H1 (cell line): ENCODE measurements around the gene TLCD2. TPM values are rescaled to one million over a fixed set of nuclear protein-coding genes. Genes with fewer than 3 reads are reported as not detected.

Experiments used
- CTCF ChIA-PET: fragments of 300-600 bp; sonication (Branson Sonifier 250); formaldehyde crosslinking; loops from one replicate; lab custom pipeline; 2021; ENCODE audit not compliant: partially characterized antibody; lab: Charles Lee
- POLR2A ChIA-PET: fragments of 300-600 bp; sonication (Branson Sonifier 250); formaldehyde crosslinking; loops from one replicate; lab custom pipeline; 2021; ENCODE audit warnings: inconsistent platforms; ENCODE audit not compliant: partially characterized antibody; lab: Charles Lee
- DNase-seq, 2 experiments: peaks; one replicate each; pipeline versions ENCODE4 v3.0.0 to v3.0.0-alpha.2; 2010 to 2022; ENCODE audit warnings: low spot score in 2 of 2, low read depth in 1 of 2, mixed read lengths in 1 of 2
- FAIRE-seq: peaks from 2 replicates; lab custom pipeline; 2011; peaks lifted over from hg19 to GRCh38; lab: Jason Lieb, UNC
- H2AFZ ChIP-seq: 2 replicates; pipeline ENCODE4 v1.8.1; 2012; ENCODE audit warnings: low read length, inconsistent platforms
- H2AK5ac ChIP-seq: 2 replicates; pipeline ENCODE4 v1.6.1; 2013; ENCODE audit warnings: low read depth, low read length
- H2BK120ac ChIP-seq: replicated peaks from 2 replicates; pipeline ENCODE3; 2013; ENCODE audit warnings: low read depth, low read length, inconsistent platforms
- H2BK12ac ChIP-seq: 2 replicates; pipeline ENCODE4 v1.6.1; 2013; ENCODE audit warnings: low read depth, low read length
- H2BK15ac ChIP-seq: 2 replicates; pipeline ENCODE4 v1.6.1; 2013; ENCODE audit warnings: low read length
- H2BK20ac ChIP-seq: 2 replicates; pipeline ENCODE4 v1.6.1; 2013; ENCODE audit warnings: low read length
- H2BK5ac ChIP-seq: 2 replicates; pipeline ENCODE4 v1.6.1; 2013; ENCODE audit warnings: low read depth, low read length
- H3K14ac ChIP-seq: 2 replicates; pipeline ENCODE4 v1.6.1; 2013; ENCODE audit warnings: inconsistent platforms; ENCODE audit not compliant: insufficient read length
- H3K18ac ChIP-seq: 2 replicates; pipeline ENCODE4 v1.6.1; 2013; ENCODE audit warnings: low read length; ENCODE audit errors: extremely low read depth
- H3K23ac ChIP-seq: 2 replicates; pipeline ENCODE4 v1.6.1; 2013; ENCODE audit warnings: inconsistent platforms; ENCODE audit not compliant: insufficient read length
- H3K23me2 ChIP-seq: 2 replicates; pipeline ENCODE4 v1.6.1; 2013; ENCODE audit warnings: low read depth, low read length
- H3K27ac ChIP-seq: 2 replicates; pipeline ENCODE4 v1.6.1; 2011; ENCODE audit warnings: low read depth, low read length, inconsistent platforms
- H3K27me3 ChIP-seq, 4 experiments: replicated peaks in 1 of 4; 1 replicate in 1 of 4; 2 replicates in 3 of 4; pipeline versions ENCODE4 v1.6.1 to v1.8.1; 2011 to 2013; ENCODE audit warnings: low read length in 3 of 4, mild to moderate bottlenecking in 3 of 4, inconsistent platforms in 2 of 4, mixed read lengths in 2 of 4, moderate library complexity in 1 of 4; ENCODE audit not compliant: control insufficient read depth in 3 of 4, insufficient read depth in 3 of 4; ENCODE audit errors: extremely low read depth in 1 of 4
- H3K36me3 ChIP-seq, 4 experiments: 2 replicates each; pipeline versions ENCODE4 v1.6.1 to v1.8.1; 2011 to 2013; ENCODE audit warnings: mild to moderate bottlenecking in 4 of 4, low read length in 3 of 4, moderate library complexity in 2 of 4, control low read depth in 1 of 4, inconsistent platforms in 1 of 4; ENCODE audit not compliant: insufficient read depth in 4 of 4, control insufficient read depth in 2 of 4
- H3K4ac ChIP-seq: replicated peaks from 2 replicates; pipeline ENCODE3; 2013; ENCODE audit warnings: low read length, low read depth, mixed read lengths, inconsistent platforms; ENCODE audit not compliant: insufficient read length
- H3K4me1 ChIP-seq, 4 experiments: replicated peaks in 1 of 4; 1 replicate in 1 of 4; 2 replicates in 3 of 4; pipeline versions ENCODE4 v1.6.1 to v1.8.1; 2011 to 2013; ENCODE audit warnings: low read length in 3 of 4, inconsistent platforms in 2 of 4, mixed read lengths in 1 of 4; ENCODE audit not compliant: insufficient read depth in 4 of 4, control insufficient read depth in 3 of 4
- H3K4me2 ChIP-seq, 2 experiments: 2 replicates each; pipeline versions ENCODE4 v1.6.1 to v1.8.1; 2011 to 2013; ENCODE audit warnings: low read depth in 2 of 2, low read length in 2 of 2, control low read depth in 1 of 2, inconsistent platforms in 1 of 2, mild to moderate bottlenecking in 1 of 2; ENCODE audit not compliant: insufficient read depth in 1 of 2
- H3K4me3 ChIP-seq, 4 experiments: fragments of 200-600, 300-600 bp in 1 of 4; sonication (generic), shearing (Covaris generic), sonication (Bioruptor Twin) in 1 of 4; 2 replicates each; pipeline versions ENCODE4 v1.5.1 to v1.8.1; 2011 to 2016; ENCODE audit warnings: low read length in 4 of 4, low read depth in 3 of 4, control low read depth in 2 of 4, inconsistent platforms in 2 of 4, mild to moderate bottlenecking in 2 of 4, mixed read lengths in 1 of 4, moderate library complexity in 1 of 4; ENCODE audit not compliant: insufficient read depth in 2 of 4; ENCODE audit errors: extremely low read depth in 1 of 4
- H3K56ac ChIP-seq: replicated peaks from 2 replicates; pipeline ENCODE3; 2013; ENCODE audit warnings: low read depth, mild to moderate bottlenecking, mixed read lengths, low read length, inconsistent platforms; ENCODE audit not compliant: insufficient read length
- H3K79me1 ChIP-seq: 2 replicates; pipeline ENCODE4 v1.6.1; 2013; ENCODE audit warnings: low read depth, low read length, control low read depth
- H3K79me2 ChIP-seq, 2 experiments: 2 replicates each; pipeline versions ENCODE4 v1.6.1 to v1.8.1; 2012 to 2013; ENCODE audit warnings: low read length in 2 of 2, mild to moderate bottlenecking in 2 of 2, inconsistent platforms in 1 of 2; ENCODE audit not compliant: insufficient read depth in 2 of 2, control insufficient read depth in 1 of 2
- H3K9ac ChIP-seq, 4 experiments: replicated peaks in 1 of 4; 1 replicate in 1 of 4; 2 replicates in 3 of 4; pipeline versions ENCODE4 v1.6.1 to v1.8.1; 2011 to 2013; ENCODE audit warnings: low read depth in 3 of 4, low read length in 3 of 4, control low read depth in 2 of 4, mild to moderate bottlenecking in 2 of 4, moderate library complexity in 2 of 4, inconsistent platforms in 1 of 4; ENCODE audit errors: extremely low read depth in 1 of 4
- H3K9me3 ChIP-seq, 2 experiments: 2 replicates each; pipeline versions ENCODE4 v1.6.1 to v1.8.1; 2012 to 2013; ENCODE audit warnings: mild to moderate bottlenecking in 2 of 2, moderate library complexity in 2 of 2, control low read depth in 1 of 2, inconsistent platforms in 1 of 2, low read depth in 1 of 2, low read length in 1 of 2, mixed read lengths in 1 of 2; ENCODE audit not compliant: insufficient read depth in 2 of 2
- H4K20me1 ChIP-seq, 2 experiments: replicated peaks in 1 of 2; 2 replicates each; pipeline versions ENCODE3 to v1.8.1; 2011 to 2013; ENCODE audit warnings: inconsistent platforms in 2 of 2, low read length in 2 of 2, mild to moderate bottlenecking in 1 of 2; ENCODE audit not compliant: insufficient read depth in 2 of 2, control insufficient read depth in 1 of 2
- H4K5ac ChIP-seq: 2 replicates; pipeline ENCODE4 v1.6.1; 2013; ENCODE audit warnings: low read length, low read depth, mixed read lengths, inconsistent platforms; ENCODE audit not compliant: insufficient read length
- H4K8ac ChIP-seq: 2 replicates; pipeline ENCODE4 v1.8.0; 2013; ENCODE audit warnings: mild to moderate bottlenecking, moderate library complexity, low read length, inconsistent platforms; ENCODE audit not compliant: insufficient read depth; ENCODE audit errors: extremely low read depth
- H4K91ac ChIP-seq: replicated peaks from 2 replicates; pipeline ENCODE3; 2013; ENCODE audit warnings: low read length, mixed read lengths, inconsistent platforms; ENCODE audit not compliant: insufficient read length
- ATF3 ChIP-seq: IDR thresholded peaks from 2 replicates; pipeline ENCODE4 v1.6.1; 2011; ENCODE audit warnings: low read depth, mild to moderate bottlenecking, low read length; ENCODE audit not compliant: insufficient read depth
- BACH1 ChIP-seq: IDR thresholded peaks from 2 replicates; pipeline ENCODE4 v1.6.1; 2012; ENCODE audit warnings: low read length, improper control_type of control experiment
- BCL11A ChIP-seq, 2 experiments: IDR thresholded peaks; one replicate each; pipeline ENCODE4 v1.6.1; 2011; ENCODE audit warnings: low read depth in 2 of 2, low read length in 2 of 2, mild to moderate bottlenecking in 2 of 2
- CBX5 ChIP-seq: fragments of 300-800, 300-1000 bp; sonication (generic); IDR thresholded peaks from 2 replicates; pipeline ENCODE4 v1.7.1; 2016; ENCODE audit warnings: antibody characterized with exemption, low read length, low read depth
- CHD2 ChIP-seq: IDR thresholded peaks from 2 replicates; pipeline ENCODE4 v1.6.1; 2012; ENCODE audit warnings: low read length, improper control_type of control experiment
- E2F6 ChIP-seq: IDR thresholded peaks from 2 replicates; pipeline ENCODE4 v1.6.1; 2012; ENCODE audit warnings: inconsistent platforms
- EZH2 ChIP-seq: fragments of 200-600 bp; sonication (generic); IDR thresholded peaks from 2 replicates; pipeline ENCODE4 v1.7.1; 2012; ENCODE audit warnings: low read depth, mild to moderate bottlenecking, moderate library complexity, low read length, inconsistent platforms; ENCODE audit not compliant: severe bottlenecking
- GABPA ChIP-seq: IDR thresholded peaks from 2 replicates; pipeline ENCODE4 v1.6.1; 2011; ENCODE audit warnings: mild to moderate bottlenecking, low read length, moderate library complexity, borderline replicate concordance; ENCODE audit not compliant: insufficient read depth
- KDM5A ChIP-seq: fragments of 200-600 bp; IDR thresholded peaks from 2 replicates; pipeline ENCODE4 v1.7.1; 2012; ENCODE audit warnings: mild to moderate bottlenecking, low read length, inconsistent platforms, mixed read lengths
- PHF8 ChIP-seq: fragments of 200-600 bp; sonication (generic); conservative IDR thresholded peaks from 2 replicates; pipeline ENCODE4 v1.7.1; 2012; ENCODE audit warnings: low read depth, mild to moderate bottlenecking, inconsistent platforms, low read length, moderate library complexity
- POLR2A ChIP-seq, 2 experiments: IDR thresholded peaks; 1 replicate in 1 of 2; 2 replicates in 1 of 2; pipeline ENCODE4 v1.6.1; 2011; ENCODE audit warnings: low read depth in 2 of 2, low read length in 2 of 2, mild to moderate bottlenecking in 2 of 2; ENCODE audit errors: control extremely low read depth in 1 of 2
- RNF2 ChIP-seq: fragments of 200-900, 300-1000 bp; sonication (generic); IDR thresholded peaks from 2 replicates; pipeline ENCODE4 v1.7.1; 2016; ENCODE audit warnings: borderline replicate concordance, low read depth, mild to moderate bottlenecking, antibody characterized with exemption, low read length; ENCODE audit not compliant: poor library complexity, severe bottlenecking; ENCODE audit errors: missing control alignments
- SP1 ChIP-seq: IDR thresholded peaks from 2 replicates; pipeline ENCODE4 v1.6.1; 2011; ENCODE audit warnings: low read depth, low read length
- WGBS, 2 experiments: shearing (Covaris generic) in 1 of 2; methylation state at CpG; one replicate each; pipeline versions ENCODE4 v1.1.6 to v1.1.7; 2013 to 2015; ENCODE audit warnings: low lambda C conversion rate in 2 of 2, mixed read lengths in 2 of 2, inconsistent platforms in 1 of 2, low coverage in 1 of 2, missing lambda C conversion rate in 1 of 2; ENCODE audit not compliant: insufficient replicate concordance in 2 of 2, insufficient coverage in 1 of 2, insufficient read length in 1 of 2; ENCODE audit errors: extremely low coverage in 1 of 2, missing lambda C conversion rate in 1 of 2; 5-methylcytosine and 5-hydroxymethylcytosine counted together
- polyA plus RNA-seq, 7 experiments: library from polyadenylated mRNA; depleted of rRNA in 3 of 7; stranded (reverse) in 5 of 7; unstranded in 2 of 7; fragments of >200 nt in 5 of 7; fragments of 200-250 nt in 2 of 7; gene quantifications; 1 replicate in 5 of 7; 2 replicates in 1 of 7; 4 replicates in 1 of 7; pipeline versions ENCODE4 v1.2.1 to v1.2.3, GENCODE V29; 2011 to 2013; ENCODE audit warnings: missing spikeins in 2 of 7, mixed read lengths in 2 of 7
- total RNA-seq: library from RNA; stranded (reverse); fragmentation: NEBNext Ultra II Directional; extraction: Animal tissue kit (Norgen Biotek cat#: 25700); gene quantifications from 2 replicates; pipeline ENCODE4 v1.2.1, GENCODE V29; 2021

TLCD2 gene
- total and polyA plus RNA-seq, 2 of the 8 experiments (the other 6 are each of a cell fraction or from before 2014, with no cell fraction given), result 0.47 to 1.4 TPM

GRCh38 chr17:1676401-1676800 lies 33.8 kb downstream of the TLCD2 start:
- H4K91ac ChIP-seq, result no peak overlapping the region
- no peak overlapping the region for H3K18ac ChIP-seq
- no peak for FAIRE-seq
- H2BK5ac ChIP-seq, result no peak overlapping the region
- H4K20me1 ChIP-seq, result peaks cover 13 to 24% of the 10 kb centered on the region in 2 experiments
- peaks cover 76 to 98% (median 91%) of the 10 kb centered on the region in 4 experiments for H3K36me3 ChIP-seq
- H2BK20ac ChIP-seq, result no peak overlapping the region
- no peak overlapping the region for H3K56ac ChIP-seq
- no peak overlapping the region for H2AFZ ChIP-seq
- H3K4me1 ChIP-seq, result no peaks in the 10 kb centered on the region
- H3K79me1 ChIP-seq, result no peaks in the 10 kb centered on the region; the same call in 1 of the 2 replicates
- CTCF ChIA-PET, result no interaction called here
- no peak overlapping the region for H3K23ac ChIP-seq
- no peak overlapping the region for H3K14ac ChIP-seq
- no peaks in the 10 kb centered on the region for H3K27me3 ChIP-seq
- no peak overlapping the region for H2BK15ac ChIP-seq
- no peak overlapping the region for H3K4me2 ChIP-seq
- H2BK12ac ChIP-seq, result no peak overlapping the region
- H4K8ac ChIP-seq, result no peak overlapping the region
- H3K9ac ChIP-seq, result no peak overlapping the region
- no peak overlapping the region for H4K5ac ChIP-seq
- no peak overlapping the region for H3K4ac ChIP-seq
- WGBS, 2 experiments, result 96% methylated on average over 13 of the region's 13 CpGs; no CpG with 5 or more reads in 1 of the 2 experiments
- H2BK120ac ChIP-seq, result no peak overlapping the region
- POLR2A ChIA-PET, result interaction anchor here (1.1 to 1.6 kb wide), 3 partner anchors 16 to 27 kb away, joined by 3 to 5 read pairs (median 4); partner anchors contain the start of gene RILP
- H3K9me3 ChIP-seq, result no peaks in the 10 kb centered on the region
- H2AK5ac ChIP-seq, result no peak overlapping the region
- no peak overlapping the region for H3K4me3 ChIP-seq
- no peak overlapping the region for H3K27ac ChIP-seq
- no peaks in the 10 kb centered on the region for H3K23me2 ChIP-seq
- DNase-seq, result no peak
- 0 out of 4 replicates have a peak, but pooled peaks cover 0 to 7% of the 10 kb centered on the region in 2 experiments for H3K79me2 ChIP-seq
- TF ChIP-seq EZH2 (no peak), E2F6 (no peak), CBX5 (no peak), BACH1 (no peak), GABPA (no peak), PHF8 (no peak), KDM5A (no peak), SP1 (no peak), BCL11A (IDR thresholded peaks at IDR 0.05; ENCODE audit: low read depth in 2 of 2, low read length in 2 of 2) (no peak), CHD2 (no peak), POLR2A (IDR thresholded peaks at IDR 0.05; ENCODE audit: control extremely low read depth in 1 of 2, low read depth in 2 of 2, low read length in 2 of 2) (no peak), RNF2 (no peak), ATF3 (no peak)
